B cell (primary cell): ENCODE data around the gene CD59. TPM values are rescaled to one million over a fixed set of nuclear protein-coding genes. Genes with fewer than 3 reads are reported as not detected.

Source experiments
- ATAC-seq: fragments of 200-7000 bp; cut with Tn5 transposase; one replicate; pipeline ENCODE4 v1.10.0; 2021; ENCODE audit warnings: low read depth, mild to moderate bottlenecking, moderate number of reproducible peaks, moderate library complexity
- CTCF ChIA-PET: fragments of 350-600 bp; sonication (Branson Sonifier 250); formaldehyde crosslinking; loops from one replicate; lab custom pipeline; 2021; ENCODE audit warnings: antibody characterized with exemption, inconsistent platforms; lab: Charles Lee
- POLR2A ChIA-PET: fragments of 350-600 bp; sonication (Branson Sonifier 250); formaldehyde crosslinking; loops from one replicate; lab custom pipeline; 2021; ENCODE audit warnings: antibody characterized with exemption; lab: Charles Lee
- DNase-seq: peaks from one replicate; pipeline ENCODE4 v3.0.0; 2013
- H2AFZ ChIP-seq: 2 replicates; pipeline ENCODE4 v1.6.1; 2012; ENCODE audit warnings: mild to moderate bottlenecking, low read depth, low read length; ENCODE audit not compliant: insufficient read depth, poor library complexity, severe bottlenecking
- H3K27ac ChIP-seq, 2 donors: 1 replicate in 1 of 2; 2 replicates in 1 of 2; pipeline ENCODE4 v1.5.1; 2012 to 2013; ENCODE audit warnings: low read length in 2 of 2, mild to moderate bottlenecking in 2 of 2, moderate library complexity in 1 of 2
- H3K27me3 ChIP-seq, 4 experiments: fragments of 200-600 bp in 1 of 4; sonication (generic) in 1 of 4; replicated peaks in 1 of 4; 1 replicate in 2 of 4; 2 replicates in 2 of 4; pipeline versions ENCODE4 v1.6.1 to v1.7.0; 2013 to 2016; ENCODE audit warnings: low read length in 3 of 4, mild to moderate bottlenecking in 2 of 4, mixed read lengths in 1 of 4, moderate library complexity in 1 of 4; ENCODE audit not compliant: insufficient read depth in 4 of 4, control insufficient read depth in 3 of 4; ENCODE audit errors: control extremely low read depth in 1 of 4
- H3K36me3 ChIP-seq, 2 experiments: replicated peaks in 1 of 2; 1 replicate in 1 of 2; 2 replicates in 1 of 2; pipeline versions ENCODE4 v1.6.1 to v1.7.1; 2013; ENCODE audit warnings: low read length in 1 of 2; ENCODE audit not compliant: insufficient read depth in 2 of 2, control insufficient read depth in 1 of 2; ENCODE audit errors: control extremely low read depth in 1 of 2, extremely low read depth in 1 of 2
- H3K4me1 ChIP-seq, 2 donors: fragments of 200-600 bp in 1 of 2; sonication (generic) in 1 of 2; 1 replicate in 1 of 2; 2 replicates in 1 of 2; pipeline versions ENCODE4 v1.5.1 to v1.6.1; 2013 to 2017; ENCODE audit warnings: low read length in 2 of 2; ENCODE audit not compliant: control insufficient read depth in 2 of 2, insufficient read depth in 2 of 2
- H3K4me2 ChIP-seq: replicated peaks from 2 replicates; pipeline ENCODE3; 2012; ENCODE audit warnings: mild to moderate bottlenecking, low read depth, low read length; ENCODE audit not compliant: poor library complexity, severe bottlenecking
- H3K4me3 ChIP-seq, 5 experiments: fragments of 200-600 bp in 1 of 5; sonication (generic) in 1 of 5; 1 replicate in 3 of 5; 2 replicates in 2 of 5; pipeline versions ENCODE4 v1.5.1 to v1.7.0; 2011 to 2016; ENCODE audit warnings: low read length in 4 of 5, mild to moderate bottlenecking in 4 of 5, low read depth in 2 of 5, control low read depth in 1 of 5, moderate library complexity in 1 of 5; ENCODE audit not compliant: insufficient read depth in 1 of 5; ENCODE audit errors: control extremely low read depth in 1 of 5, extremely low read depth in 1 of 5
- H3K79me2 ChIP-seq: fragments of 200-600 bp; sonication (generic); one replicate; pipeline ENCODE4 v1.6.0; 2016; ENCODE audit warnings: low read length; ENCODE audit not compliant: control insufficient read depth, insufficient read depth
- H3K9ac ChIP-seq: fragments of 200-600 bp; sonication (generic); 2 replicates; pipeline ENCODE4 v1.6.1; 2017; ENCODE audit warnings: mild to moderate bottlenecking, low read length, moderate library complexity
- H3K9me3 ChIP-seq, 3 donors: one replicate each; pipeline versions ENCODE4 v1.6.1 to v1.7.1; 2013; ENCODE audit warnings: low read length in 2 of 3; ENCODE audit not compliant: control insufficient read depth in 2 of 3, insufficient read depth in 1 of 3; ENCODE audit errors: control extremely low read depth in 1 of 3
- H4K20me1 ChIP-seq: 2 replicates; pipeline ENCODE4 v1.6.0; 2012; ENCODE audit warnings: mild to moderate bottlenecking, low read length; ENCODE audit not compliant: insufficient read depth, control insufficient read depth, poor library complexity, severe bottlenecking
- H3K27ac Mint-ChIP-seq: one replicate; pipeline ENCODE4 v1.8.0; 2021; ENCODE audit warnings: mixed read lengths
- H3K27me3 Mint-ChIP-seq: one replicate; pipeline ENCODE4 v1.8.0; 2021; ENCODE audit warnings: mixed read lengths
- H3K4me1 Mint-ChIP-seq: one replicate; pipeline ENCODE4 v1.8.0; 2021; ENCODE audit warnings: mixed read lengths
- H3K4me3 Mint-ChIP-seq: one replicate; pipeline ENCODE4 v1.8.0; 2021; ENCODE audit warnings: mixed read lengths
- H3K9me3 Mint-ChIP-seq: one replicate; pipeline ENCODE4 v1.8.0; 2022; ENCODE audit warnings: mixed read lengths; ENCODE audit not compliant: insufficient read depth
- EZH2 ChIP-seq: IDR thresholded peaks from 2 replicates; pipeline ENCODE4 v1.6.1; 2012; ENCODE audit warnings: borderline replicate concordance, low read depth, mild to moderate bottlenecking, moderate library complexity, low read length; ENCODE audit not compliant: insufficient read depth, poor library complexity, severe bottlenecking
- WGBS: methylation state at CpG from one replicate; pipeline ENCODE4 v1.1.5; 2013; ENCODE audit warnings: missing lambda C conversion rate; ENCODE audit not compliant: insufficient coverage; 5-methylcytosine and 5-hydroxymethylcytosine counted together
- intact Hi-C: fragments of 100-400 bp; cut with micrococcal nuclease; formaldehyde crosslinking; loops from one replicate; pipeline ENCODE4 v1.10.0; 2022
- polyA plus RNA-seq: library from polyadenylated mRNA; depleted of rRNA; stranded (reverse); fragments of >200 nt; gene quantifications from 2 replicates; pipeline ENCODE4 v1.2.3, GENCODE V29; 2012
- total RNA-seq, 2 donors: library from RNA; stranded (reverse); fragments of 120-200 nt in 1 of 2; gene quantifications; 1 replicate in 1 of 2; 2 replicates in 1 of 2; pipeline versions ENCODE4 v1.2.3 to v1.2.4, GENCODE V29; 2013 to 2022
- TF ChIP-seq, protein P1 (sequence below): fragments of 200-600 bp; IDR thresholded peaks from one replicate; pipeline ENCODE4 v1.8.0; 2022; ENCODE audit warnings: antibody characterized with exemption, mild to moderate bottlenecking

Gene CD59
- total and polyA plus RNA-seq, 2 donors (not counting 1 experiment from before 2014, with no cell fraction given): 10.9 to 41.3 TPM

DNA sequence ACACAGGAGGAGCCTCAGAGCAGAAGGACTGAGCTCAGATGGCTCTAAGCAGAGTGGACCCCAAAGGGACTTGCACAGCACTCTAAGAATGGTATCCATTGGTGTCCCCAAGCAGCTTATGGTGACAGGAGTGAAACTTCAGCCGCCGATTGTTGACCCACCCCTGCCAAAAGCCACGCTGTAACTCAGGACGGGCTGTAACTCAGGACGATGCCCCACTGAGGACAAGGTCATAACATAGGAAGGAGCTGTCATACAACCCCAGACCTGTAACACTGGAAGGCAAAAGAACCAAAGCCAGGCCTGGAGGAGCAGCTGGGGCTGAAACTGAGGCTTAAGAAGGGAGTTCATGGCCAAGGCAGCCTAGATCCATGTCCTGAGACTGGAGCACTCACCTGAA, 14.2 kb downstream of the CD59 start:
- peaks cover 16% of the 10 kb centered on the region for H3K4me1 Mint-ChIP-seq
- 95% methylated on average over 5 of the region's 5 CpGs for WGBS
- Histone ChIP-seq H3K79me2 (peaks cover 19% of the 10 kb centered on the region), H3K36me3 (peaks cover 0 to 3% of the 10 kb centered on the region in 2 experiments), H3K9ac (no peak overlapping the region), H3K4me3 (no peak overlapping the region), H3K27me3 (no peaks in the 10 kb centered on the region), H4K20me1 (peaks cover 5% of the 10 kb centered on the region), H3K9me3 (no peaks in the 10 kb centered on the region), H2AFZ (no peak overlapping the region), H3K4me2 (no peak overlapping the region), H3K27ac (no peak overlapping the region), H3K4me1 (peaks cover 9% of the 10 kb centered on the region in 2 donors)
- POLR2A ChIA-PET: no interaction called here
- intact Hi-C loops: no loop called here
- TF ChIP-seq, protein P1, sequence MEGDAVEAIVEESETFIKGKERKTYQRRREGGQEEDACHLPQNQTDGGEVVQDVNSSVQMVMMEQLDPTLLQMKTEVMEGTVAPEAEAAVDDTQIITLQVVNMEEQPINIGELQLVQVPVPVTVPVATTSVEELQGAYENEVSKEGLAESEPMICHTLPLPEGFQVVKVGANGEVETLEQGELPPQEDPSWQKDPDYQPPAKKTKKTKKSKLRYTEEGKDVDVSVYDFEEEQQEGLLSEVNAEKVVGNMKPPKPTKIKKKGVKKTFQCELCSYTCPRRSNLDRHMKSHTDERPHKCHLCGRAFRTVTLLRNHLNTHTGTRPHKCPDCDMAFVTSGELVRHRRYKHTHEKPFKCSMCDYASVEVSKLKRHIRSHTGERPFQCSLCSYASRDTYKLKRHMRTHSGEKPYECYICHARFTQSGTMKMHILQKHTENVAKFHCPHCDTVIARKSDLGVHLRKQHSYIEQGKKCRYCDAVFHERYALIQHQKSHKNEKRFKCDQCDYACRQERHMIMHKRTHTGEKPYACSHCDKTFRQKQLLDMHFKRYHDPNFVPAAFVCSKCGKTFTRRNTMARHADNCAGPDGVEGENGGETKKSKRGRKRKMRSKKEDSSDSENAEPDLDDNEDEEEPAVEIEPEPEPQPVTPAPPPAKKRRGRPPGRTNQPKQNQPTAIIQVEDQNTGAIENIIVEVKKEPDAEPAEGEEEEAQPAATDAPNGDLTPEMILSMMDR: no peak
- no peak for TF ChIP-seq EZH2
- CTCF ChIA-PET: interaction anchor here (1.0 kb wide), 1 partner anchor 360 kb away, joined by 3 read pairs; no protein-coding TSS in a partner anchor
- DNase-seq: no peak
- no peaks in the 10 kb centered on the region for H3K27me3 Mint-ChIP-seq
- ATAC-seq: no peak
- H3K4me3 Mint-ChIP-seq: no peak overlapping the region
- no peaks in the 10 kb centered on the region for H3K9me3 Mint-ChIP-seq
- H3K27ac Mint-ChIP-seq: no peak overlapping the region

DNA sequence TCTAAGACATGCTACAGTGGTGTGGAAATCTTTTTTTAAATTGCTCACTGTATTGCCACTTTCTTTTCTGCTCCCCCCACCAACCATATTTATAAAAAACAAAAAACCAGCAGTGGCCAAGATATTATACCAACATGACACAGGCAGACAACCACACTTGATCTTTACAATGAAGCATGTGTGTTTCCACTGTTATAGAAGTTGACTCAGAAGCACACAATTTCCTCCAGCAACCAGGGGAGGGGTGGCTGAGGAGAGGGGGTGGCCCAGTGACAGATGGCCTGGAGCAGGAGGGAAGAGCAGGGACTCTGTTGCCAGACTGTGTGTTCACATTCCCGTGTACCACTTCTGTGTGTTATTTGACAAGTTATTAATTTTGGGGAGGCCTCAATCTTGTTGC, 14.8 kb downstream of the CD59 start:
- H3K4me3 ChIP-seq: no peak overlapping the region
- Mint-ChIP-seq H3K27me3 (no peaks in the 10 kb centered on the region), H3K9me3 (no peaks in the 10 kb centered on the region), H3K4me3 (no peak overlapping the region), H3K4me1 (peaks cover 16% of the 10 kb centered on the region), H3K27ac (no peak overlapping the region)
- peaks cover 0 to 3% of the 10 kb centered on the region in 2 experiments for H3K36me3 ChIP-seq
- H3K79me2 ChIP-seq: peaks cover 19% of the 10 kb centered on the region
- TF ChIP-seq, protein P1: no peak
- TF ChIP-seq EZH2: no peak
- ATAC-seq (no peak), DNase-seq (no peak)
- ChIA-PET POLR2A (no interaction called here), CTCF (interaction anchor here (0.7 kb wide), 1 partner anchor 21 kb away, joined by 4 read pairs; no protein-coding TSS in a partner anchor)
- no peak overlapping the region for H3K27ac ChIP-seq
- no peaks in the 10 kb centered on the region for H3K27me3 ChIP-seq
- H3K4me1 ChIP-seq: peaks cover 9% of the 10 kb centered on the region in 2 donors
- no peaks in the 10 kb centered on the region for H3K9me3 ChIP-seq
- no peak overlapping the region for H3K9ac ChIP-seq
- intact Hi-C loops: no loop called here
- WGBS: no CpG with 5 or more reads among the region's 1 CpG
- peaks cover 5% of the 10 kb centered on the region for H4K20me1 ChIP-seq
- H2AFZ ChIP-seq: no peak overlapping the region
- H3K4me2 ChIP-seq: no peak overlapping the region
